ENCODE results near the gene DIAPH2.

- no peak for TF ChIP-seq CTCF (conservative IDR thresholded peaks at IDR 0.05 in 1 of 2, IDR thresholded peaks at IDR 0.05 in 1 of 2; ENCODE audit: low read depth in 1 of 2, low read length in 2 of 2)
- TF ChIP-seq EZH2 (IDR thresholded peaks at IDR 0.05; ENCODE audit: low read length, missing control alignments), result no peak
Observed at GRCh38 chrX:96715481-96715880, 30.8 kb downstream of the DIAPH2 start.

Measured in fibroblast of lung (primary cell).